ENCODE measurements around the gene OPCML.

Gene OPCML

DNA sequence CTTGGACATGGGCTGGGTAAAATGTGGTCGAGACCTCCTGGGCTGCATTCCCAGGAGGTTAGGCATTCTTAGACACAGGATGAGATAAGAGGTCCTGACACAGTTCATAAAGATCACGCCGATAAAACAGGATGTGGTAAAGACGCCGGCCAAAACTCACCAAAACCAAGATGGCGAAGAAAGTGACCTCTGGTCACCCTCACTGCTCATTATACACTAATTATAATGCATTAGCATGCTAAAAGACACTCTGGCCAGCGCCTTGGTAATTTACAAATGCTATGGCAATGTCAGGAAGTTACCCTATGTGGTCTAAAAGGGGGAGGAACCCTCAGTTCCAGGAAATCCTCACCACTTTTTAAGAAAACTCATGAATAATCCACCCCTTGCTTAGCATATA, 983.3 kb downstream of the OPCML start:
- DNase-seq (ENCODE audit: low read depth), result no peak

GRCh38 chr11:132544007-132544406, 988.3 kb downstream of the OPCML start:
- DNase-seq (ENCODE audit: low read depth), result no peak

GRCh38 chr11:132541794-132542193, 990.5 kb downstream of the OPCML start:
- no peak for DNase-seq (ENCODE audit: low read depth)

DNA sequence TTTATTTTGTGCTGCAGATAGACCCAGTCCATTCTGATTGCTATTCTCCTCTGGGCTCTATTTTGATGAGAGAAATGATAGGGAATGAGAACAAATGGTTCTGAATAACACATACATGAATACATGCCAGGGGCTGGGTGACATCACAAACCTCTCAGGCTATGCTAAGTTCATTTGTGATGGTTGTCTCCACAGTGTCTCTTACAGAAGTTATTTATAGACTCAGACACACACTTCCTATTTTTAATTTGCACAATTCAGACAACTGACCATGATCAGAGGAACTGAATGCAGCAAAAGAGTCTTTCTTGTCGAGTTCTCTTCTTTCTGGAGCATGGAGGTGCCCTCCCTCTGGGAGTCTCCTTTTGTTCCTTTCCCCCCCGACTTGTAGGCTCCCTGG, 991.7 kb downstream of the OPCML start:
- DNase-seq (ENCODE audit: low read depth), result no peak

DNA sequence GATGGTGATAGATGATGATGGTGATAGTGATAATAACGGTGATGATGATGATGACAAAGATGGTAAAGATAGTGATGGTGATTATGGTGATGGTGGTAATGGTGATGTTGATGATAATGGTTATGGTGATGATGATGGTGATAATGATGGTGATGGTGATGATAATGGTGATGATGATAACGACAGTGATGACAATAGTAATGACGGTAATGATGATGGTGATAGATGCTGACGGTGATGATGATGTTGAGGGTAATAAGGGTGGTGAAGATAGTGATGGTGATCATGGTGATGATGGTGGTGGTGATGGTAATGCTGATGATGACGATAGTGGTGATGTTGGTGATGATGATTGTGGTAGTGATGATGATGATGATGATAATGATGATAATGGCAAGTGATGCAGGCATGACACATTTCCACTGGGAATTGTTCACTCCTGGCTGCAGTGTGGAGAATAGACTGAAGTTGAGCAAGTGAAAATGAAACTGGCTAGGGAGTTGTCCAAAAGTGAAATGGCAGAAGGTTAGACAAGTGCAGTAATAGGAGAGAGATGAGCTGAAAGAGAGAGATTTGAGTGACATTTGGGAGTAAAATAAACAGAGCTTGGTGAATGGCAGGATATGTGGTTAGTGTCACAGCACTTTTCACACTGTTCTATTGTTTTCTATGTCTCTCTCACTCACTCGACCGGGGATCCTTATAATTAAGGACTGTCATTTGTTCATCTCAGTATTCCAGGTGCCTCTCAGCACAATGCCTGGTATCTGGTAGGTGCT, 992.5 kb downstream of the OPCML start:
- DNase-seq (ENCODE audit: low read depth), result no peak

DNA sequence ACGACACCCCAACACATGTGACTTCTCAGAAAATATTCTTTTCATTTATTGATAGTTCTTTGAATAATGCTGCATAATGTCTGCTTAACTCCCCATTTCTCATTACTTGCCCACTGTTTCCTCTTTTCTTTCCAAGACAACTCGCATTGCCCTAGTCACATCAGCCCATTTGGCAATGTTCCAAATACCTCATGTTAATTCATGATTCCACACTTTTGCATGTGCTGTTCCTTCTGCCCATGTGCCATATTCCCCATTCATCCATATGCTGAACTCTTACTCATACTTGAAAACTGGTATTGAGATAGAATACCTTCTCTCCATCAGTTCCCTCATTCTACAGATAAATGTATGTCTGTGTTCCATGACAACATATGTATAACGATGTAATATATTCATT, 993.7 kb downstream of the OPCML start:
- no peak for DNase-seq (ENCODE audit: low read depth)

DNA sequence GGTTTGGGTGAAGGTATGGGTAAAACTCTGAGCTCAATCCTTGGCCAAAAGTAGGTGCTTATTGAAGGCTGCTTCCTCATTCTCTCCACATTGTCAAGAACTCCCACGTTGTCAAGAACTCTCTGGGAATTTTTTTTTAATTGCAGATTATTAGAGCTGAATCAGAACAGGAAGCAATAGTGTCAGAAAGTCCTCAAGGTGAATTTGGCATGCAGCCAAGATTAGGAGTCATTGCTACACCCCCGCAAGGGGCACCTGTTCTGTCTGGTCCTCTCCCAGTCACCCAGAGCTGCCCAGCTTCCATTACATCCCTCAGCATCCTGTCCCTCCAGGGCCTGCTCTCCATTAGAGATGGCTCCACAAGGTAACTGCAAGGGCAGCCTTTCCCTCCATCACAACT, 996.5 kb downstream of the OPCML start:
- no peak for DNase-seq (ENCODE audit: low read depth)

DNA sequence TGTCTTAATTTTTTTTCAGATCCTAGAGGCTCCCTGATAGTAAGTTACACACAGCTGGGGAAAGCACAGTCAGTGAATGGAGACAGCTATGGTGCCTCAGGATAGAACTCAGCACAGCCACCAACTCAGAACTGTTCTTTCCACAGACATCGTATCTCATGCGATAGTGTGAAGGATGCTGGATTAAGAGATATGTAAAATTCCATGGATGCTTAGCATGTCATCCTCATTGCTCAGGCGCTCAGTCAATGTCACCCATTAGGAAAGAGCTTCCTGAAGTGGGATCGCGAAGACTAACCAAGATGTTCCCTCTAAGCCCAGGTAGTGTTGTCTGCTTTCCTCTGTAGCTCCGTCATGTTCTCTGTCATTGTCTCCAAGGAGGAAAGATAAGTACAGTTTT, 1000.4 kb downstream of the OPCML start:
- DNase-seq (ENCODE audit: low read depth), result no peak

DNA sequence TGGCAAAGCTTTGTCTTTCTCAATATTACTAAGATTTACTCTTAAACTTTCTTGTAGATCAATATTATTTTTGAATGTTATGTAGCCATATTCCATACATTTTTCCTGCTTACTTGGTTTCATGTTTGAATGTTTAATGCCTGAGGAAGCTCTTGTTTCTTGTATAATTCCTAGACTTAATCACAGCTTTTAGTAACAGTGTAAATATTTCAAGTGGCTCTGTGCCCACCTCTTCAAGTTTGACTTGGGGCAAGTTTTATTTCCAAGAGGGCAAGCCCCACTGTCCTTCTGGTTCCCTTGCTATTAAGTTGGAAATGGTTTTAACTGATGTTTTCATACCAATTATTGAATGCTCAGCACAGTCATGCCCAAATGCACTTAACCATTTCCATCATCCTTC, 1004.1 kb downstream of the OPCML start:
- no peak for DNase-seq (ENCODE audit: low read depth)

DNA sequence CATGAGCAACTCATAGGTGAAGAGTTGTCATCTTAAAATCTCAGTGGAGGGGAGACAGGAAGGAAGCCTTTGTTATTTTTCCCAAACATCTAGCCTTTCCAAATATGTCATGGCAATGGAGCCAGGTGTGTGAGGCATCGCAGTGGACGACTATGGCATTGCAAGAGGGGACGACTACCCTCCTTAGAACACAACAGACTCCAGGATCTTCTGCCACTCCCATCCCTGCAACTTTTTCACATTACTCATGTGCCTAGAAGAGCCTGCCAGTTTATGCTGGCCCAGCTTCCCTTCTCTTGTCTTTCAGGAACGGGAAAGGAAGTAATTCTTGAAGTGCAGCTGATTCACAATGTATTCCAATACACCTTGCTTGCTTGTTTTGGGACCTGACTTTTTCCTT, 1008.4 kb downstream of the OPCML start:
- no peak for DNase-seq (ENCODE audit: low read depth)

DNA sequence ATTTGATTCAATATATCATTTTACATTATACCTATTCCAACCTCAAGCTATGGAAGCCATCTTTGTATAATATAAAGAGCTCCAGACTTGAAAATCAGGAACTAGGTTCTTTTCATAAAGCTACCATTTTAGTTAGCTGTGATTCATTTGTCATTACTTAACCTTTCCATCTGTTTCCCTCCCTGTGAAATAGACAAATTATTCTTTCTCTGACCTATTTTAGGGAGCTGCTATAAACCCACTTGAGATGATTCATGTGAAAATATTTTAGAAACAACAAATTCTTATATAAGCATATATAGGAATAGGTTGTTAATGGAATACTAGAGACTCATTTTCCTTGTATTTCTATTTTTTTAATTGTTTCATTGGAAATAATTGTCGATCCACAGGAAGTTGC, 1012.1 kb downstream of the OPCML start:
- DNase-seq (ENCODE audit: low read depth), result no peak

- DNase-seq (ENCODE audit: low read depth), result no peak
These were observed 1013.0 kb downstream of the OPCML start for GRCh38 chr11:132519241-132519815.

DNA sequence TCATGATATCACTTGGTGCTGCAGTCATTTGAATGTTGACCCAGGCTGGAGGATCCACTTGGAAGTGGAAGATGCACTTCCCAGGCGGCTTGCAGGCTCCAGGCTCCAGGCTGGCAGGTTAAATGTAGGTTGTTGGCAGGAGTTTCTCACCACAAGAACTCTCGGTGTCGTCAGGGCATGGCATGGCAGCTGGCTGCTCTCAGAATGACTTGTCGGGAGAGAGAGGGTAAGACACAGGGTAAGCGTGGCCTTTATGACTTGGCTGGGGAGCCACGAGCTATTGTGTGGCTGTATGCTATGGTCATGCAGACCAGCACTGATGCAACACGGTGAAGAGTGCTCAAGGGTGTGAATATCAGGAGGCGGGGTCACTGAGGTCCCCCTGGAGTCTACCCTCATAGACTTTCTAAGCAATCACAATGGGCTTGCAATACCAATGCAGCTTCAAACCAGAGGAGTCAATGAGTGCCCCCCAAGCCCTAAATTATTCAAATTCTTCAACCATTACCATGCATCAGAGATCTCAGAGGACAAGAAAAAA, 1027.7 kb downstream of the OPCML start:
- DNase-seq (ENCODE audit: low read depth), result no peak

DNA sequence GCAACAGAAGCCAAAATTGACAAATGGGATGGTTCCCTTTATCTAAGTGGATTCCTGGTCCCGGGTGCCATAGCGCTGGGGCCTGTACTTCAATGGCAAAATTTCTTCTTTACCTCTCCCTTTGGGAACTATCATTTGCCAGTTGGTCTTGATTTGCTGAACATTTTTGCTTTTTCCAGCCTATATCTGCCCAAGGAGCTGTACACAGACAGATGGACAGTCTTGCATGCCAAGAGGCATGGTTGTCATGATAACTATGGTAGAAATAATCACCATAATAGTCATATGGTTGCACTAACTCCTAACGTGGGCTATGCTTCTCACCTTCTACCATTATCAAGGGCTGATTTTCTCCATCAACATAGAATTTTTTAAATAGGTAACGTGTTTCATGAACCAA, 1030.9 kb downstream of the OPCML start:
- DNase-seq (ENCODE audit: low read depth), result no peak

DNA sequence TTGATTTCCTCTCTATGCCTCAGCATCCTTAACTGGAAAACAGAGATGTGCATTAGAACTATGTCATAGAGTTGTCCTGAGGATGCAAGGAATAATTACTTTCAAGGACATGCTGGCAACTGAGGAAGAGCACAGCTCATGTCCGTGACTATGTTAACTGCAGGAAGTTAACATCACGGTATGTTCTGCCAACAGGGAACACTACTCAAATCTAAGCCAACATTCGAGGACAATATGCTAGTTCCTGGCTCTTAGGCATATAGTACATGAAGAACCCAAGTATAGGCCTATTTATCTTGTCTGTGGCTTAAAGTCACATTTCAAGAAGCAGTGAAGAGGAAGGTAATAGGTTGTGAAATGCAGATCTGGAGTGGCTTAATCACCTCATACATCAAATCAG, 1032.6 kb downstream of the OPCML start:
- DNase-seq (ENCODE audit: low read depth), result no peak

DNA sequence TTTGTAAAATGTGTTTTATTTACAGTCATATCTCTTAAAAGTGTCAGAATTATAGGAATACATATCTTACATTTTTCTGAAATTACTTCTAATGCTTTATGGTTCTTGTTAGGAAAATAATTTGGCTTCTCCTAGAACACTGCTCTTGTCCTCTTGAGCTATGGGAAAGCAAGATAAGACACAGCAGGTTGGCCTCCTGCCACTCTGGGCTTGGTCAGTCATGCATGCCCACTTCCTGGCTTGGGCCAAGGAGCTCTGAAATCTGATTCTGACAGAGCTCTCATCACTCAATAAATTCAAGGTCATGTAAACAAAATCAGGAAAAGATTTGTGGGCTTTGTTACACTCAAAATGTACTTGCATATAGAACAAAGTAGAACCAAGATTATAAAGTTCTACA, 1036.0 kb downstream of the OPCML start:
- no peak for DNase-seq (ENCODE audit: low read depth)

GRCh38 chr11:132493801-132494200, 1038.5 kb downstream of the OPCML start:
- no peak for DNase-seq (ENCODE audit: low read depth)

DNA sequence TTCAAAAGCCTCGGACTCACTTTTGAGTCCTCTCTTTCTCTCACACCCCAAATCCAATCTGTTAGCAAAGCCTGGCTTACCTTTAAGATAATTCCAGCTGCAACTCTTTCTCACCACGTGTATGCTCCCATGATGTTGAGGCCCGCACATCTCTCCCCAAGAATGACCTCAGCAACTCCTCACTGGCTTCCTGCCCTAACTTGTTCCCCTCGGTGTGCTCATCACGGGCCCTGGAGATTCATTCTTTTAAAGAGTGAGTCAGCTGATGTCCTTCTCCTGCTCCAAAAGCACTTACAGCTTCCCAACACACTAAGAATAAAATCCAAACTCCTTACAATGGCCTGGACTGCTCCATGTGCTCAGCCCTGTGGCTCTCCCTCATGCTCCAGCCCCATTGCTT, 1041.3 kb downstream of the OPCML start:
- no peak for DNase-seq (ENCODE audit: low read depth)

DNA sequence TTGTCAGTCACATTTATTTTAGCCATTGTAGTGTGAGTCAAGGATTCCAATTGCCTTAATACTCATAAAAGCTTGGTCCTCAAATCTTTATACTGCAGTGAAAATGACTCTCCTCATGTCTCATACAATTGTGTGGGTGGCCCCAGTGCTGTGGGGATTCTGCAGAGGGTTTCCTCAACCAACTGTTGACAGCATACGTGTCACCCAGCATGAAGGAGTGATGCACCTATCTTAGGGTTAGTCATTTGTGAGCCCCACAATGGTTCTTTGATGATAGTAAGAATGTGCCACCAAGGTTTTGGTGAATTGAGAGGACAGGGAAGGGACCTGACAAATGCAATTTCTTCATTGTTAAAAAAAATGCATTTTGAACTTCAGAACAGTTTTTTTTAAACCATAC, 1046.2 kb downstream of the OPCML start:
- DNase-seq (ENCODE audit: low read depth), result no peak

DNA sequence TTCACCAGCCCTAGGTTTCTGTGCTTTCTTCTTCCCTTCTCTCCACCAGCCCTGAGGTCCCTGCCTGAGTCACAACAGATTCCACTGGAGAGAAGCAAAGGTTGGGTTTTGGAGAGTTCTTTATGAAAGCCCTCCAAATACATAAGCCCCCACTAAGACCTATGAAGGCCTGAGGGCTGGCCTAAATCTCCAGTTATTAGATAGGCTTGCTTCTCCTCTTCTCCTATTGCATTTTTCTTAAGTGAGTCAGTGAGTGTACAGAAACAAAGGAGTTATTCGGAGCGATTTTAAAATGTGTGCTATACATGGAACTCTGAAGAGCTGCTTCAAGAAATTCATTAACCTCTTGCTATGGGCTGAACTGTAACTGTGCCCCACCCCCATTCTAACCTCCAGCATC, 1057.3 kb downstream of the OPCML start:
- DNase-seq (ENCODE audit: low read depth), result no peak

DNA sequence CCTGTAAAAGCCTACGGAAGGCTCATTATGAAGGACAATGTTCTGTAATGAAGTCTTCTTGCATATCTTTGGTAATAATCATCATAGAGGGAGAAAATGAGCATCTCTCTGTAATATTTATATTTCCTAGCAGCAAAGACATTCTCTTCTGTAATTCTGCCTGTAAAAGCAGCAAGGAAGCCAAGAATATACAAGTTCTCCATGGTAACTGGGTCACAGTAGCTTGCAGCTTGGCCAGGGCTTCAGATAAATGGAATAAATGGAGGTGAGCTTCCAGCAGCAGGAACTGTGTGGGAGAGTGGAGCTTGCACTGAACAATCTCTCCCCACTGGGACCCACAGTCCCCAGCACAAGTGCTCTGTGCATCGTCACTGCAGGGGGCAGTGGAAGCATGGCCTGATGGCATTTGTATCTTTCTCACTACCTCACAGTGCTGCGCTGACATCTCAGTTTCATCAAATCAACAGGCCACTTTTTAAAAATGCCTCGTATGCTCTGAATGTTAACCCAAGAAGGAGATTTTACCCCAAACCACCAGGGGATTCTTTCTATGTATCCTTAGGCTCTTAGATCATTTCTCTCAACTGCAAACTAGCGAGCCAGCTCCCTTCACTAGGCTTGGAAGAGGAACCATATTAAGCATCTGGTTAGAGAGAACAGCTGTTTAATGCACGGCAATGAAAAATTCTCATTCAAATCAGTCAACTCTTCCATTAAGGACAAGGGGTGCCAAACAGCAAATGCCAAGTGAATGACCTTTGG, 1059.7 kb downstream of the OPCML start:
- DNase-seq (ENCODE audit: low read depth), result no peak

GRCh38 chr11:132471466-132471865, 1060.8 kb downstream of the OPCML start:
- no peak for DNase-seq (ENCODE audit: low read depth)

DNA sequence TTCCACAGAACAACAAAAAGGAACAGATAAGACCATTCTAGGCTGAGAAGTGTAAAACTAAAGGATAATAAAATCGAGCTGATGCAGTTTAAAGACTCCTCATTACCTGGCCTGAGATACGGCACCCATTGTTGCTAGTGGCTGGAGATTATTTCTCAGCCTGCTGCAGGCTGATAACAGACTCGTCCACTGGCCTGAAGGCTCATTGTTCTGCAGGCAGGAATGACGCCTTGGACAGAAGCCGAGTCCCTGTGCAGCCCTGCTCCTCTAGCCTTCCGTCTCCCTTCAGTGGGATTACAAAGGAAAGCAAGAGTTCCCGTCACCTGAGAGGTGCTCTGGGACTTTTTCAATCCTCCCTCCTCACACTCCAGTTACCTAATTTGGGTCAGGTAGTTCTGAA, 1065.3 kb downstream of the OPCML start:
- DNase-seq (ENCODE audit: low read depth), result no peak

Data from stimulated activated CD8-positive, alpha-beta memory T cell treated with anti-CD3 and anti-CD28 coated beads, Interleukin-15, amount 100 ng/mL, for 1 hour (primary cell).